GM21390 (cell line): ENCODE results near the gene REPS1.

ENCODE experiments used
- ATAC-seq: cut with Tn5 transposase; IDR thresholded peaks from one replicate; pipeline ENCODE4 v1.9.1; 2021; ENCODE audit not compliant: unreplicated experiment

The REPS1 gene

DNA sequence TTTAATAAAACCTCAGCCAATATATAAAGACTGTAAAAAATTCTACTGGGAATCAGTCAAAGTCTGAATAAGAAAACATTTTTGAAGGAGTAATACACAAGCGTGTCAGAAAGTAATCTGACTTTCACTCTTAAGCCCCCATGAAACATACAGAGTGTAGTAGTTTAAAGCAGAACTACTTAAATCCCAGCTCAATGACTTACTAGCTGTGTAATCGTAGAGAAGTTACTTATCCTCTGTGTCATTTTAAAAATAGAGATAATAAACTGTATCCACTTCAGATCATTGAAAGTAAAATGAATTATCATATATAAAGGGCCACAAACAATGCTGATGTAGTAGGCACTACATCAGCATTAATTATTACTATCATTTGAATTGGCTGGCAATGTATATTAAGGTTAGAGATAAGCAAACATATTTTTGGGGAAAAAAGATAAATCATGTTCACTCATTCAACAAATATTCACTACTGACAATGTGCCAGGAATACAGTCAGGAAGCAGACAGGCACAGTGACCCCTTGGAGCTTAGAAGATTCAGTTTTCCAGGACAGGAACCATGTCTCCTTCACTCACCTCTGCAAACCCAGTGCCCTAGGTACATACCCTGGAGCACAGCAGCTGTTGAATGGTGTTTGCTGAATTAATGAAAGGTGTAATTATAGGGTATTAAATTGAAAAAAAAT lies 14.4 kb downstream of the REPS1 start:
- ATAC-seq: no peak

DNA sequence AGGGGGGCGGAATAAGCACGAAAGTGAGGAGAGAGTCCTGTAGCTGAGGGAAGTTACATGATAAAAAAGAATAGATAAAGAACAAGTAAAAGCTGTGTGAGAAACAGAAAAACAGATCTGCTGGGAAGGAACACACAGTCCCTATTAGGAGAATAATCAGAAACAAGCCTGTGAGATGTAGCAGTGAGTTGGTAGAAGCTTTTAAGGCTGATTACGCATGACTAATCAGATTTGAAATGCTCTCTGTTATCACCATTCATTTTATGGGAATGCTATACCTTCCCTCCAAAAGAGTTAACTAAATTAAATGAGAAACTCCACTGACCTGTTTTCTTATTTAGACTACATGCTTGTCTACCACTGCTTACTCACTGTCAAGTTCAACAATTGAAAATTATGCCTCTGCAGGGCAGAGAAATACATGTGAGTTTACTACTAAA lies 15.8 kb downstream of the REPS1 start:
- ATAC-seq: no peak

DNA sequence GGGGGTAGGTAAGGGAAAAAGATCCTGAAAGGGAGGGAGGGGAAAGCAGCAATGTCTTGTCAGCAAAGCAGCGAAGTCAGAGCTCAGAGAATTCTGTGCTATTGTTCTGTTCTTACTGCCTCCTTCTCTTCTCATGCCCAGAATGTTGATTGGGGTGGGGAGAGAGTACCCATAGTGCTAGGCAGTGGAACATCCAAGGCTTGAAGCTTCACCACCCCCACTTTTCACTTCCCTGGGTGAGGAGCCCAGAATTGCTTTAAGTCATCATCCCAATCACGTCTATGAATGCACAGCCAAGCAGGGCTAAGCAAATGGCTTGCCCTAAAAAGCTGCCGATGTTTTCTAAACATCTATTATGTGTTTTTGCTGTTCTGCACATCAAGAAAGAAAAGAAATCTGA lies 16.5 kb downstream of the REPS1 start:
- no peak for ATAC-seq

DNA sequence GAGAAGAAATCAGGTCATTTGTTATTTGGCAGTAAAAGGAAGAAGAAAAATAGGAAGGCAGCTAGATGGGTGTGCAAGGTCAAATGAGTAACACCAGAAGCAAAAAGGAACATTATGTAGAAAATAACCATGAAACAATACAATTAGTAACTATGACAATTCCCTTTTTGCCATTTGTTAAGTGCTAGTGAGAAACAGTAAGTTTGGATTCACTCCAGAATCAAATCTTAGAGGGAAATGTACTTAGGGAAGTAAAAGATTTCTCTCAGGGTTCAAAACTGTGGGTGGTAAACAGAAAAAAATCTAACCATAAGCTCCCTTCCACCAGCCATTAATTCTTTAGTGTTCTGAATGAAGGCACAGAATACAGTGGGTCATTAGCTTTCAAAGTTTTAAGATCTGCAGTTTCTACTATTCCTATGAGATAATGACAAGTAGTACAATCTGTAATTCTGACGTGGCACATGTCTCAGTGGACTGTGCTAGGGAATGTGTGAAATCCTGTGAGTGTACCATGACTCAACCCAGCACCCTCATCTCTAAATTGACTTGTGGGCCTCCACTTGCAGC lies 17.1 kb downstream of the REPS1 start:
- peak; percentile 49 for ATAC-seq

- ATAC-seq: no peak
Observed at GRCh38 chr6:138970159-138970558, 17.9 kb downstream of the REPS1 start.

GRCh38 chr6:138966870-138967269 lies 21.2 kb downstream of the REPS1 start:
- ATAC-seq: no peak

GRCh38 chr6:138965971-138966370 lies 22.1 kb downstream of the REPS1 start:
- no peak for ATAC-seq

DNA sequence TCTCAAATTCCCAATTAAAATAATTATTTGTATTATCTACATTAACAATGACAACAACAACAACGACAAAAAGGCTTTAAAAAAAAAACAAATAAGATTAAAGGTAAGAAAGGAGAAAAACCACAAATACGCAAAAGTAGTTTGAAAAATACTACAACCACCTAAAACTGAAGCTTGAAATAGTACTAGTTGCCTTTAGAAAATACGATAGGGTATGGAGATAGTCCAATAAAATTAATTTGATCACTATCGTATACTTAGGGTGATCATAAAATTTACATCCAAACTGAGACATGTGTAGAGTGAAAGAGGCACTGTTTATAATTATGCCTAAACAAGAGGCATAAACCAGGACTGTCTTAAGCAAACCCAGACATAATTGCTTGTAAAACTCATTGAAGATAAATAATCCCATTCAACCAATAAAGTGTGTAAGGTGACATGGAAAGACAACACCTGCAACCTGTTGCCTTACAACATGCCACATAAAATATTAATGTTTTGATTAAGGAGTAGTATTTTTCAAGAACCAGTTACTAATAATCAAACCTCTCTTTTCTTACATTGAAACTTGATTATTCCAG lies 22.7 kb downstream of the REPS1 start:
- ATAC-seq: no peak

DNA sequence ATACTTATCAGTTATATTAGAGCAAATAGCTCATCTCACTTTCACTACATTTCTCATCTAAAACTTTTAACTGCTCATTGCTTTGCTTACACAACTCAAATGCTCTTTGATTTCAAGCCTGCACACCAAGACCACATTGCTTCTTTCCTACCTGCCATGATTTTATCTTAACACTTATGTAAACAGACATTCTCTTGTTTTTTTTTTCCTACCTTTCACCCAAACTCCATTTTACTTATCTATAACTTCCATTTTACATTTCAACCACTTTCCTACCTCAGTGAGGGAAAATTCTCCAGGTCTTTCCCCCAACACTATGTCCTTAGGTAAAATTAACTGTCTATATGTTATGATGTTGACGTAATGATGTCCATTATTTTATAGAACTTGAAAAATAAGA lies 24.0 kb downstream of the REPS1 start:
- ATAC-seq: no peak

DNA sequence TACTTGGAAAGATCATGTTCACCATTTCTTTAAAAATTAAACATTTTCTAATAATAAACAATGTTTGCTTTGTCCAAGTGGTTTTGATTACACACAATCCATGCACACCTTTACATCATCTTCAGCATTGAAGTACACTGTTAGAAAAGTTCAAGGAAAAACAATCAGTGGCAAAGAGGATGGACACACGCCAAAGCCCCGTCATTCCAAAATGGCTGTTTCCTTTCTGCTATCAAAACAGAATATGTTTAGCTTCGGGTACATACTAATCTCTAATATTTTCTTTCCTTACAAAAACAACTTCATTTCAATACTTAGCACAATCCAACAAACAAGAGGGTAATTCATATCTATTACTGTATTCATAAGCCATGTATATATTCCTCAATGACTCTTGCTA lies 24.5 kb downstream of the REPS1 start:
- ATAC-seq: no peak

- ATAC-seq: no peak
Observed at GRCh38 chr6:138963119-138963518, 24.9 kb downstream of the REPS1 start.

GRCh38 chr6:138959521-138959920 lies 28.5 kb downstream of the REPS1 start:
- ATAC-seq: no peak

- ATAC-seq: no peak
Observed at GRCh38 chr6:138958595-138958994, 29.5 kb downstream of the REPS1 start.

- ATAC-seq: no peak
Observed at GRCh38 chr6:138957903-138958302, 30.1 kb downstream of the REPS1 start.

DNA sequence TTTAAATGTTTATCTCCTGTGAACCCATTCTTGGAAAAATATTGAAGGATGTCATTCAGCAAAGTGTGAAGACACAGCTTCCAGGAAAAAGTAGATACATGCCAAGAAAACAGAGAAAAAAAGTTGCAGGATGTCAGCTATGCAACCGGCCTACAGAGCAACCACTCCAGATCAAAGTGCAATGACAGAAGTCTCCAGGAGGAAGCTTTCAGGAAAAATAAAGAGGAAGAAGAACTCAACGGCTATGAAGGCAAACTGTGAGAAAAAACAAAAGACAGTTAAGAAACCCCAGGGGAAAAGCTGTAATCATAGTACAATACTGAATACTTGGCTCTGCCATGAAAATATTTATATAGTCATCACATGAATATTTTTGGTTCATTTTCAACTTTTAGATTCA lies 30.6 kb downstream of the REPS1 start:
- ATAC-seq: no peak

GRCh38 chr6:138956244-138956924 lies 31.7 kb downstream of the REPS1 start:
- ATAC-seq: no peak

DNA sequence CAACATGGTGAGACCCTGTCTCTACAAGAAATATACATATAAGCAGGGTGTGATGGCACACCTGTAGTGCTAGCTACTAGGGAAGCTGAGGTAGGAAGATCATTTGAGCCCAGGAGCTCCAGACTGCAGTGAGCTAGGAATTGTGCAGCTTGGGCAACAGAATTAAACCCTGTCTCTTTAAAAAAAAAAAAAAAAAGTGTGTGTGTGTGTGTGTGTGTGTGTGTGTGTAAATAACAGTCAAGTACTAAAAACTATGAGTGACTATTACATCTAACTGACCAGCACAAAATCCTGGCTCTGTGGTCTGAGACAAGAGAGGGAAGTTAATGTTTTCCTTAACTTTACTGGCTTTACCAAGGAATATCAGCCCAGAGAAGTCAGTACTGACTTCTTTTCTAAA lies 32.8 kb downstream of the REPS1 start:
- ATAC-seq: no peak

GRCh38 chr6:138953451-138953850 lies 34.6 kb downstream of the REPS1 start:
- no peak for ATAC-seq

GRCh38 chr6:138948546-138949179 lies 39.4 kb downstream of the REPS1 start:
- no peak for ATAC-seq

DNA sequence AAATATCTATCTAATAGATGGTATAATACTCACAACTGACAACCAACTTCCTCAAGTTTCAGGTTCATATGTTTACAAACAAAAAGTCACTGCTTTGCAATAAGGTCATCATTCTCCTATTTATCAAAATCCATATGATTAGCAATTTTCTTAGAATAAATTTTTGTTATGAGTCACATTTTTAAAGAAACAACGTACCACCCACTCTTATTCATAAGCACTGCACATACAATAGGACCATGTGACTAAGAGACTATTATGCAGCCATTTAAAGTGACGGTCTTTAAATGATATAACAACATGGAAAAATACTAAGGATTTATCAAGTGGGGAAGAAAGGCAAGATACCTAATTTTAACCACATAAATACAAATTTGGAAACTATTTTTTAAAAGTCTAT lies 40.0 kb downstream of the REPS1 start:
- no peak for ATAC-seq

- ATAC-seq: no peak
Observed at GRCh38 chr6:138945354-138945753, 42.7 kb downstream of the REPS1 start.

GRCh38 chr6:138944412-138944811 lies 43.6 kb downstream of the REPS1 start:
- ATAC-seq: no peak
